GM12864 (cell line): ENCODE results near the gene PLA2G4D.
"Not testable (repeated sequence)": the region's sequence is repeated elsewhere in the genome, so short reads cannot be mapped to it uniquely, and the experiment has no call there.

Source experiments
- DNase-seq: peaks from one replicate; pipeline ENCODE4 v3.0.0-alpha.2; 2011; ENCODE audit warnings: low read depth
- H3K4me3 ChIP-seq: 2 replicates; pipeline ENCODE4 v1.5.1; 2011; ENCODE audit warnings: mild to moderate bottlenecking, low read depth, low read length, control low read depth
- TF ChIP-seq, protein P1 (sequence below): IDR thresholded peaks from 2 replicates; pipeline ENCODE4 v1.5.1; 2011; ENCODE audit warnings: low read depth, mild to moderate bottlenecking, moderate library complexity, low read length, control low read depth, inconsistent platforms; ENCODE audit errors: missing control alignments

PLA2G4D gene

DNA sequence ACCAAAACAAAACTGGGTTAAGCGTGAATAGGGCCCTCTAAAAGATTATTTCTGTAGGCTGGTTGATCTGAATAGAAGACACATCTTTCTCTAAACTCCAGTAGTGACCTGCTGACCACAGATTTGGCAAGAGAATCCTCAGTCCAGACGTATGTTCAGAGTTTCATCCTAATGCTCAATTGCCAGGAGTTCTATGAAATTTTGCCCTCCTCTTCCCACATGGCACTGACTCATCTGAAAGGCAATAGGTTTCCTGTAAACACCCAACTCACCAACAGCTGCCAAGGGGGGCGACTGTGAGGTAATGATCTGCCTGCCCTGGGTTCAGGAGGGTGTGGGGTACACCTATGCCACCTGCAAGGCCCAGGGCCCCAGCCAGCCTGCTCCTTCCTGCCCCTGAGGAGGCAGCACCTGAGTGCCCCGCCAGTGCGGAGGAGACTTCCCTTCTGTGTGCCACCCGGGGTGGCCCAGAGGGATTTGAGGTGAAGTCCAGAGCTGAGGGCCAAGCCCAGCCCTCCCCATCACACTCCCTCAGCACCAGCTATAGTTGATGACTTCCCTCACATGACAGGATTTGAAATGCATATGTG, 8.4 kb upstream of the PLA2G4D start:
- no peak for DNase-seq
- TF ChIP-seq, protein P1, sequence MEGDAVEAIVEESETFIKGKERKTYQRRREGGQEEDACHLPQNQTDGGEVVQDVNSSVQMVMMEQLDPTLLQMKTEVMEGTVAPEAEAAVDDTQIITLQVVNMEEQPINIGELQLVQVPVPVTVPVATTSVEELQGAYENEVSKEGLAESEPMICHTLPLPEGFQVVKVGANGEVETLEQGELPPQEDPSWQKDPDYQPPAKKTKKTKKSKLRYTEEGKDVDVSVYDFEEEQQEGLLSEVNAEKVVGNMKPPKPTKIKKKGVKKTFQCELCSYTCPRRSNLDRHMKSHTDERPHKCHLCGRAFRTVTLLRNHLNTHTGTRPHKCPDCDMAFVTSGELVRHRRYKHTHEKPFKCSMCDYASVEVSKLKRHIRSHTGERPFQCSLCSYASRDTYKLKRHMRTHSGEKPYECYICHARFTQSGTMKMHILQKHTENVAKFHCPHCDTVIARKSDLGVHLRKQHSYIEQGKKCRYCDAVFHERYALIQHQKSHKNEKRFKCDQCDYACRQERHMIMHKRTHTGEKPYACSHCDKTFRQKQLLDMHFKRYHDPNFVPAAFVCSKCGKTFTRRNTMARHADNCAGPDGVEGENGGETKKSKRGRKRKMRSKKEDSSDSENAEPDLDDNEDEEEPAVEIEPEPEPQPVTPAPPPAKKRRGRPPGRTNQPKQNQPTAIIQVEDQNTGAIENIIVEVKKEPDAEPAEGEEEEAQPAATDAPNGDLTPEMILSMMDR = no peak

DNA sequence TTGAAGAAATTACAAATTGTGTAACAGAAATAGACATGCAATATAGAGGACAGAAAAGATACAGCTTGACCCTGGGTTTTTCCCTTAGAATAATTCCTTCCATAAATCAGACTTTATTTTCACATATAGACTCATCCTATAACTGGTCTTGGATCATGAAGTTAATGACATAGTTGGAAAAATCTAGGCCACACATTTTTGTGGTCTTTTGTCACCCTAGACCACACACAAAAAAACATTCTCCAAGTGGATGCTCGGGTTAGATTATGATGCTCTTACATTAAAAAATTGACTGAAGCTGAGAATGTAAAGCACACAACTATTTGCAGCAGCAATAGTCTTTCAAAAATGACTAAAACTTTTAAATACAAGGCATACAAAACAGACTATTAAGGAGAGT, 7.5 kb upstream of the PLA2G4D start:
- H3K4me3 ChIP-seq = no peak overlapping the region
- no peak for DNase-seq
- TF ChIP-seq, protein P1 = no peak

More for the DNA sequence above, 8.4 kb upstream of the PLA2G4D start:
- H3K4me3 ChIP-seq = no peak overlapping the region

DNA sequence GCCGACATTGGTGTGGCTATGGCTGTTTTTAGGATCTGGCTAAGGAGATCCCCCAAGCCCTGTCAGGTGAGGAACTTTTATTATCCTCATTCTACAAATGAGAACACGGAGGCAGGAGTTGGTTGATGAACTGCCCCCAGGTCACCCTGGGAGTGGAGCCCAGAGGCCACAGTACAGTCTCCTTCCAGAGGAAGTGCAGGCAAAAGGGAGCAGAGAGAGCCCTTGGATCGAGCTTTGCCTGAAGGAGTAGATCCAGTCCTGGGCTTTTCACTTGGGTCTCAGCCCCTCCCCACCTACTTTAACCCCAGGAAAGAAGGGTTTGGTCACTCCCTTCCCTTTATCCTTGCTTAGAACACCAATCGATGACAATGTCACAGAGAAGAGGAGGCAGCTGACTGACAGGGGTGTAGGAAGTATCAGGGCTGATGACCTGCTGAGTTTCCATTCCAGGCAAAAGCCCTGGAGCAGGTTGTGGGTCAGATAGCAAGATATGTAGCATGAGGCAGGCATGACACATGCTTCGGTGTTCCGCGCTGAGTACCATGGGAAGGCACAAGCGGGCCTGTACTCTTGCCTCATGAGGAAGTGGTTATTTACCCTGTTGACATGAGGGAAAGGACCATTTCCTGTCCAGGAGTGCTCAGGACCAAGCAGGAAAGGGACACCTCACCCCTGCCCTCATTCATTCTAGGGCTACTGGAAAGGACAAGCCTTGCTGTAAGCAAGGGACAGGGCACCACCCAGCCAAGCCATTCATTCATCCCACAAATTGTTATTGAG, 5.8 kb upstream of the PLA2G4D start:
- TF ChIP-seq, protein P1 = no peak
- H3K4me3 ChIP-seq = no peak overlapping the region
- DNase-seq = no peak

DNA sequence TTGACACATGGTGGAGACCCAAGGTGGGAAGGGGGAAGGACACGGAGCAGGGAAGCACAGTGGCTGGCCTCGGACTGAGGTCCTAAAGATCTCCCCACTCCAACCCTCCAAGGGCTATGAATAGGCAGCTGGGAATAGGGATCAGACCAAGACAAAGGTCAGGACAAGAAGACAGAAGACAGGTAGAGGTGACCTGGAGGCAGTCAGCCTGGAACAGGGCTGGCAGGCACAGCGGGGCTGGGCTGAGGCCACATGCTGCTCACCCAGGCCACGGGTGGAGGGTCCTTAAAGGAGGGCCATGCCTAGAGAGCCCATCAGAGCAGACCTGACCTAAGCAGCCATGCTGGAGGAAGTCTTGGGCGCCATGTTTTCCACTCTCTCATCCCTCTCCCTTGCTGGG, 2.7 kb upstream of the PLA2G4D start:
- TF ChIP-seq, protein P1 = no peak
- H3K4me3 ChIP-seq = no peak overlapping the region
- DNase-seq = no peak

DNA sequence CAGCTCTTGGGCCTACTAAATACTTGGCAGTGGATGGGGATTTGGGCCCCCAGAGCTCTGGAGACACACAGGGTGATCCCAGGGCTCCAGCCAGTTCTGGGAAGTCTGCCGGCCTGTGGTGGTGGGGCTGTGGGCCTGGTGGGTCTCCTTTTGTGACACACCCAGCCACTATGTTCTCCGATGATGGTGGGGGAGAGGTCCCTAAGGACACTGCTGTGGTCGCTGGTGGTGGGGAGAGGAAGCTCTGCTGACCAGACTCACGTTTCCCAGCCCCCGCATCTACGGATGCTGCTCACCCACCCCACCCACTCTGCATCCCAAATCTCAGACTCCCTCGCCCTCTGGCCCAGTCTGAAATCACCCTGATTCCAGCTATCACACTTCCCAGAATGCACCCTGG, 396 bp downstream of the PLA2G4D start:
- TF ChIP-seq, protein P1 = no peak
- DNase-seq = no peak
- H3K4me3 ChIP-seq = no peak overlapping the region

DNA sequence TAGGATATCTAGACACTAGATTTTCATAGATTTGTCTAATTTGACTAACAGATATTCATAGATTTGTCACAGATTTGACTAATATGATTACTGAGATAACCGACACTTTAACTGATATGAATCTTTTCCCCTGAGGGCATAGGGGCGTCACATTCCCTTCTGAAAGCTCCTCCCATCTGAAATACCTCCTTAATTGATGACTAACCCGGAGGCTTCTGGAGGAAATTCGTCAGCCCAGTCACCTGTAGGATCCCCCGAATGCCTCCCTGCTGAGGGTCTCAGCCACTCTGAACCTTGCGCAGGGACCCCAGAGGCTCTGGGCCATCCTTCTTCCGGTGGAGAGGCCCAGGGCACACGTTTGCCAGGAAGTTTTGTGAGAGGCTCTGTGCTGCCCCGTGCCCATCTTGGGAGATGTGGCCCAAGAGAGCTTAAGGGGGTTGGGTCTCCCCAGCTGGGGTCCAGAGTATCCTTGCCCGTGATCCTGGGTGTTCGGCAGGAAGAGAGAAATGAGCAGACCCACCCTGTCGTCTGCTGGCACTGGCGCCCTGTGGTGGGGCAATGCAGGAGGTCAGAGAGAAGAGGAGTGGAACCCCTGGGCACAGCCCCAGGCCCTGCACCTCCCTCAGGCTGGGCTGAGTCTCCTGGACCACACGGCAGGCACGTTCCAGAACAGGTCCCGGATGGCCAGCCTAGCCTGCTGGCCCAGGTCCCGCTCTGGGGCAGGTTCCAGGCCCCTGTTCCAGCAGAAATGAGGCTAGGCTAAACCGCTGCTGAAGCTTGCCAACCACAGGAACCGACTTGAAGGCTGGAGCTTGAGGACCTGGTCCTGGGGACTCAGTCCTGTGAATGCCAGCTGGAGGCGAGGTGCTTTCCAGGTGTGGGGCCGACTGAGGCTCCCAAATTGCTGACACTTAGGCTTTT, 1.7 kb downstream of the PLA2G4D start:
- TF ChIP-seq, protein P1 = no peak
- DNase-seq = no peak
- H3K4me3 ChIP-seq = no peak overlapping the region

DNA sequence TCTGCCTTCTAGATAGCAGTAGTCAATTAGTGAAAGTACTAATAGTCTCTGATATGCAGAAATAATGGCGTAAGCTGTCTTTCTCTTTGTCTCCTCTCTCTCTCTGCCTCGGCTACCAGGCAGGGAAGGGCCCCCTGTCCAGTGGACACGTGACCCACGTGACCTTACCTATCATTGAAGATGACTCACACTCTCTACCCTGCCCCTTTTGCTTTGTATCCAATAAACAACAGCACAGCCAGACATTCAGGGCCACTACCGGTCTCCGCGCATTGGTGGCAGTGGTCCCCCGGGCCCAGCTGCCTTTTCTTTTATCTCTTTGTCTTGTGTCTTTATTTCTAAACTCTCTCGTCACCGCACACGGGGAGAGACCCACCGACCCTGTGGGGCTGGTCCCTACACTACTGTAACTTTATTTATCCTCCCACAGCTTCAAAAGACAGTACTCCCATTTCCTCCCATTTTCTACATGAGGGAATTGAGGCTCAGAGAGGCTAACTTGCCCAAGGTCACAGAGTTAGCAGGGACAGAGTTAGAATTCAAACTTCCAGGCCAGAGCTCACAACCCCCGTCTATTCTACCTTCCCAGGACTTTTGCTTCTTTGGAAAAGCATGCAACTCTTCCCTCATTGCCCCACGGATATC, 2.5 kb downstream of the PLA2G4D start:
- not testable (repeated sequence) for DNase-seq, H3K4me3 ChIP-seq
